CD14-positive monocyte (primary cell): ENCODE measurements around the gene EPGN. TPM values are rescaled to one million over a fixed set of nuclear protein-coding genes. Genes with fewer than 3 reads are reported as not detected.

Source experiments
- DNase-seq, 3 donors: peaks; one replicate each; pipeline ENCODE4 v3.0.0-alpha.2; 2011 to 2022
- H2AFZ ChIP-seq: 2 replicates; pipeline ENCODE4 v1.6.0; 2012; ENCODE audit warnings: mild to moderate bottlenecking, low read depth, low read length, inconsistent platforms; ENCODE audit not compliant: insufficient read depth, poor library complexity, severe bottlenecking
- H3K27ac ChIP-seq, 2 donors: 1 replicate in 1 of 2; 2 replicates in 1 of 2; pipeline ENCODE4 v1.5.1; 2012 to 2013; ENCODE audit warnings: low read length in 2 of 2, control low read depth in 1 of 2, inconsistent platforms in 1 of 2, low read depth in 1 of 2, mild to moderate bottlenecking in 1 of 2
- H3K27me3 ChIP-seq, 2 donors: one replicate each; pipeline versions ENCODE4 v1.6.0 to v1.6.1; 2011 to 2013; ENCODE audit warnings: low read length in 2 of 2; ENCODE audit not compliant: control insufficient read depth in 2 of 2, insufficient read depth in 2 of 2
- H3K36me3 ChIP-seq, 2 donors: replicated peaks in 1 of 2; 1 replicate in 1 of 2; 2 replicates in 1 of 2; pipeline versions ENCODE4 v1.5.1 to v1.6.1; 2012 to 2013; ENCODE audit warnings: low read length in 2 of 2, control low read depth in 1 of 2, inconsistent platforms in 1 of 2, mild to moderate bottlenecking in 1 of 2; ENCODE audit not compliant: insufficient read depth in 2 of 2, control insufficient read depth in 1 of 2
- H3K4me1 ChIP-seq, 2 donors: 1 replicate in 1 of 2; 2 replicates in 1 of 2; pipeline versions ENCODE4 v1.5.1 to v1.6.1; 2012 to 2013; ENCODE audit warnings: low read length in 2 of 2, control low read depth in 1 of 2, inconsistent platforms in 1 of 2, mild to moderate bottlenecking in 1 of 2, moderate library complexity in 1 of 2; ENCODE audit not compliant: insufficient read depth in 2 of 2, control insufficient read depth in 1 of 2
- H3K4me2 ChIP-seq: replicated peaks from 2 replicates; pipeline ENCODE3; 2012; ENCODE audit warnings: low read length, moderate library complexity, mild to moderate bottlenecking; ENCODE audit not compliant: poor library complexity, severe bottlenecking; ENCODE audit errors: extremely low read depth
- H3K4me3 ChIP-seq, 3 experiments: fragments of 200-600 bp in 1 of 3; sonication (generic) in 1 of 3; replicated peaks in 1 of 3; 1 replicate in 2 of 3; 2 replicates in 1 of 3; pipeline ENCODE4 v1.5.1; 2011 to 2013; ENCODE audit warnings: low read length in 3 of 3, mild to moderate bottlenecking in 3 of 3, control low read depth in 2 of 3, low read depth in 2 of 3, inconsistent platforms in 1 of 3, moderate library complexity in 1 of 3
- H3K79me2 ChIP-seq: 2 replicates; pipeline ENCODE4 v1.6.0; 2012; ENCODE audit warnings: mild to moderate bottlenecking, control low read depth, inconsistent platforms, low read length, moderate library complexity; ENCODE audit not compliant: insufficient read depth
- H3K9ac ChIP-seq: 2 replicates; pipeline ENCODE4 v1.6.0; 2017; ENCODE audit warnings: low read length, mild to moderate bottlenecking; ENCODE audit not compliant: insufficient read depth, poor library complexity, severe bottlenecking
- H3K9me3 ChIP-seq, 2 donors: replicated peaks in 1 of 2; 1 replicate in 1 of 2; 2 replicates in 1 of 2; pipeline versions ENCODE4 v1.5.1 to v1.6.1; 2012 to 2013; ENCODE audit warnings: low read length in 2 of 2, control low read depth in 1 of 2; ENCODE audit not compliant: control insufficient read depth in 1 of 2, insufficient read depth in 1 of 2
- H4K20me1 ChIP-seq: 2 replicates; pipeline ENCODE4 v1.6.0; 2012; ENCODE audit warnings: mild to moderate bottlenecking, low read length, control low read depth, moderate library complexity; ENCODE audit not compliant: insufficient read depth
- H3K27ac Mint-ChIP-seq, 7 donors: one replicate each; pipeline ENCODE4 v1.8.0; 2020; ENCODE audit warnings: mild to moderate bottlenecking in 7 of 7, mixed read lengths in 7 of 7, moderate library complexity in 6 of 7, inconsistent platforms in 2 of 7
- H3K27me3 Mint-ChIP-seq, 3 donors: one replicate each; pipeline ENCODE4 v1.8.0; 2021 to 2022; ENCODE audit warnings: low read depth in 3 of 3, mild to moderate bottlenecking in 3 of 3, mixed read lengths in 3 of 3, moderate library complexity in 3 of 3, inconsistent platforms in 1 of 3
- H3K36me3 Mint-ChIP-seq, 2 donors: one replicate each; pipeline ENCODE4 v1.8.0; 2020; ENCODE audit warnings: mixed read lengths in 2 of 2, inconsistent platforms in 1 of 2, mild to moderate bottlenecking in 1 of 2
- H3K4me1 Mint-ChIP-seq: one replicate; pipeline ENCODE4 v1.8.0; 2020; ENCODE audit warnings: mild to moderate bottlenecking, mixed read lengths
- H3K4me3 Mint-ChIP-seq, 2 donors: one replicate each; pipeline ENCODE4 v1.8.0; 2020; ENCODE audit warnings: mild to moderate bottlenecking in 2 of 2, mixed read lengths in 2 of 2, moderate library complexity in 1 of 2
- H3K9me3 Mint-ChIP-seq, 7 donors: one replicate each; pipeline ENCODE4 v1.8.0; 2020 to 2022; ENCODE audit warnings: mixed read lengths in 7 of 7, mild to moderate bottlenecking in 6 of 7, moderate library complexity in 6 of 7, inconsistent platforms in 2 of 7
- CTCF ChIP-seq: fragments of 200-600 bp; IDR thresholded peaks from one replicate; pipeline ENCODE4 v1.8.0; 2022; ENCODE audit warnings: antibody characterized with exemption, mild to moderate bottlenecking
- WGBS: methylation state at CpG from one replicate; pipeline ENCODE4 v1.1.5; 2013; ENCODE audit warnings: missing lambda C conversion rate; ENCODE audit not compliant: insufficient coverage; 5-methylcytosine and 5-hydroxymethylcytosine counted together
- intact Hi-C, 2 donors: fragments of 100-400 bp; cut with micrococcal nuclease; formaldehyde crosslinking; loops; one replicate each; pipeline versions ENCODE4 v1.15.0 to v1.15.1; 2023
- polyA plus RNA-seq, 3 donors: library from polyadenylated mRNA; depleted of rRNA in 1 of 3; unstranded in 2 of 3; stranded (reverse) in 1 of 3; fragments of 300-500 nt in 2 of 3; fragments of >200 nt in 1 of 3; fragmentation: Illumina TruSeq in 2 of 3; gene quantifications; 1 replicate in 2 of 3; 2 replicates in 1 of 3; pipeline ENCODE4 v1.2.3, GENCODE V29; 2012 to 2021

Gene EPGN
- polyA plus RNA-seq, 3 donors: not detected

GRCh38 chr4:74316397-74316796 lies 8.1 kb downstream of the EPGN start:
- Mint-ChIP-seq H3K27ac (no peak overlapping the region), H3K9me3 (no peaks in the 10 kb centered on the region), H3K4me3 (no peak overlapping the region), H3K4me1 (peaks cover 19% of the 10 kb centered on the region), H3K27me3 (peaks cover 0 to 2% (median 0%) of the 10 kb centered on the region in 3 donors), H3K36me3 (no peaks in the 10 kb centered on the region)
- Histone ChIP-seq H3K4me2 (no peak overlapping the region), H2AFZ (no peak overlapping the region), H3K36me3 (no peaks in the 10 kb centered on the region), H3K27ac (no peak overlapping the region), H3K79me2 (no peaks in the 10 kb centered on the region), H3K9ac (no peak overlapping the region), H3K9me3 (no peaks in the 10 kb centered on the region), H3K27me3 (no peaks in the 10 kb centered on the region), H4K20me1 (no peaks in the 10 kb centered on the region), H3K4me1 (peaks cover 4 to 8% of the 10 kb centered on the region in 2 donors), H3K4me3 (no peak overlapping the region)
- no CpG with 5 or more reads among the region's 2 CpGs for WGBS
- intact Hi-C loops: loop anchor here in 1 of 2 donors (10.0 kb wide), 1 partner anchor 122 kb away; no protein-coding TSS in a partner anchor
- DNase-seq: peak in 2 of 3 donors; percentile 14 to 15
- TF ChIP-seq CTCF: no peak

GRCh38 chr4:74317616-74318246 lies 9.5 kb downstream of the EPGN start:
- Histone ChIP-seq H3K79me2 (no peaks in the 10 kb centered on the region), H3K9me3 (no peaks in the 10 kb centered on the region), H4K20me1 (no peaks in the 10 kb centered on the region), H3K36me3 (no peaks in the 10 kb centered on the region), H3K27me3 (no peaks in the 10 kb centered on the region), H3K4me2 (no peak overlapping the region), H3K27ac (no peak overlapping the region), H3K4me3 (no peak overlapping the region), H3K4me1 (peaks cover 4 to 8% of the 10 kb centered on the region in 2 donors), H2AFZ (no peak overlapping the region), H3K9ac (no peak overlapping the region)
- no peak overlapping the region for H3K27ac Mint-ChIP-seq
- peak; percentile 31 to 67 (median 55) for DNase-seq
- H3K4me1 Mint-ChIP-seq: peaks cover 19% of the 10 kb centered on the region
- no peak for TF ChIP-seq CTCF
- intact Hi-C loops: loop anchor here in 1 of 2 donors (10.0 kb wide), 1 partner anchor 123 kb away; no protein-coding TSS in a partner anchor
- H3K36me3 Mint-ChIP-seq: no peaks in the 10 kb centered on the region
- H3K4me3 Mint-ChIP-seq: no peak overlapping the region
- peaks cover 0 to 2% (median 0%) of the 10 kb centered on the region in 3 donors for H3K27me3 Mint-ChIP-seq
- no CpG with 5 or more reads among the region's 3 CpGs for WGBS
- H3K9me3 Mint-ChIP-seq: no peaks in the 10 kb centered on the region
